ENCODE data around the gene SPR. TPM values are rescaled to one million over a fixed set of nuclear protein-coding genes. Genes with fewer than 3 reads are reported as not detected.

Gene SPR
- total and polyA plus RNA-seq, 2 of the 13 experiments (the other 11 are each of a cell fraction or from before 2014, with no cell fraction given), result 34.0 to 96.0 TPM

GRCh38 chr2:72883356-72883962 lies 3.7 kb upstream of the SPR start (continued):
- TF ChIP-seq, protein P1, sequence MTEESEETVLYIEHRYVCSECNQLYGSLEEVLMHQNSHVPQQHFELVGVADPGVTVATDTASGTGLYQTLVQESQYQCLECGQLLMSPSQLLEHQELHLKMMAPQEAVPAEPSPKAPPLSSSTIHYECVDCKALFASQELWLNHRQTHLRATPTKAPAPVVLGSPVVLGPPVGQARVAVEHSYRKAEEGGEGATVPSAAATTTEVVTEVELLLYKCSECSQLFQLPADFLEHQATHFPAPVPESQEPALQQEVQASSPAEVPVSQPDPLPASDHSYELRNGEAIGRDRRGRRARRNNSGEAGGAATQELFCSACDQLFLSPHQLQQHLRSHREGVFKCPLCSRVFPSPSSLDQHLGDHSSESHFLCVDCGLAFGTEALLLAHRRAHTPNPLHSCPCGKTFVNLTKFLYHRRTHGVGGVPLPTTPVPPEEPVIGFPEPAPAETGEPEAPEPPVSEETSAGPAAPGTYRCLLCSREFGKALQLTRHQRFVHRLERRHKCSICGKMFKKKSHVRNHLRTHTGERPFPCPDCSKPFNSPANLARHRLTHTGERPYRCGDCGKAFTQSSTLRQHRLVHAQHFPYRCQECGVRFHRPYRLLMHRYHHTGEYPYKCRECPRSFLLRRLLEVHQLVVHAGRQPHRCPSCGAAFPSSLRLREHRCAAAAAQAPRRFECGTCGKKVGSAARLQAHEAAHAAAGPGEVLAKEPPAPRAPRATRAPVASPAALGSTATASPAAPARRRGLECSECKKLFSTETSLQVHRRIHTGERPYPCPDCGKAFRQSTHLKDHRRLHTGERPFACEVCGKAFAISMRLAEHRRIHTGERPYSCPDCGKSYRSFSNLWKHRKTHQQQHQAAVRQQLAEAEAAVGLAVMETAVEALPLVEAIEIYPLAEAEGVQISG (CRISPR knock-in tag; IDR thresholded peaks at IDR 0.05), result peak; percentile 39; the same call in 1 of the 2 replicates
- TF ChIP-seq THYN1 (CRISPR knock-in tag; IDR thresholded peaks at IDR 0.05; ENCODE audit: borderline replicate concordance, low read depth), result no peak
- TF ChIP-seq E2F1 (CRISPR knock-in tag; IDR thresholded peaks at IDR 0.05), result 0 out of 2 replicates have a peak, but pooled peaks have one; percentile 32
- no peak for TF ChIP-seq XBP1 (CRISPR knock-in tag; IDR thresholded peaks at IDR 0.05)
- TF ChIP-seq SRSF9 (IDR thresholded peaks at IDR 0.05; ENCODE audit: borderline replicate concordance, insufficient read depth, low read depth, low read length, poor library complexity, severe bottlenecking), result no peak
- no peak for TF ChIP-seq ZNF570 (CRISPR knock-in tag; IDR thresholded peaks at IDR 0.05; ENCODE audit: borderline replicate concordance)
- no peak; the same call in 1 of the 2 replicates for TF ChIP-seq HOXA3 (CRISPR knock-in tag; IDR thresholded peaks at IDR 0.05)
- TF ChIP-seq, protein P2, sequence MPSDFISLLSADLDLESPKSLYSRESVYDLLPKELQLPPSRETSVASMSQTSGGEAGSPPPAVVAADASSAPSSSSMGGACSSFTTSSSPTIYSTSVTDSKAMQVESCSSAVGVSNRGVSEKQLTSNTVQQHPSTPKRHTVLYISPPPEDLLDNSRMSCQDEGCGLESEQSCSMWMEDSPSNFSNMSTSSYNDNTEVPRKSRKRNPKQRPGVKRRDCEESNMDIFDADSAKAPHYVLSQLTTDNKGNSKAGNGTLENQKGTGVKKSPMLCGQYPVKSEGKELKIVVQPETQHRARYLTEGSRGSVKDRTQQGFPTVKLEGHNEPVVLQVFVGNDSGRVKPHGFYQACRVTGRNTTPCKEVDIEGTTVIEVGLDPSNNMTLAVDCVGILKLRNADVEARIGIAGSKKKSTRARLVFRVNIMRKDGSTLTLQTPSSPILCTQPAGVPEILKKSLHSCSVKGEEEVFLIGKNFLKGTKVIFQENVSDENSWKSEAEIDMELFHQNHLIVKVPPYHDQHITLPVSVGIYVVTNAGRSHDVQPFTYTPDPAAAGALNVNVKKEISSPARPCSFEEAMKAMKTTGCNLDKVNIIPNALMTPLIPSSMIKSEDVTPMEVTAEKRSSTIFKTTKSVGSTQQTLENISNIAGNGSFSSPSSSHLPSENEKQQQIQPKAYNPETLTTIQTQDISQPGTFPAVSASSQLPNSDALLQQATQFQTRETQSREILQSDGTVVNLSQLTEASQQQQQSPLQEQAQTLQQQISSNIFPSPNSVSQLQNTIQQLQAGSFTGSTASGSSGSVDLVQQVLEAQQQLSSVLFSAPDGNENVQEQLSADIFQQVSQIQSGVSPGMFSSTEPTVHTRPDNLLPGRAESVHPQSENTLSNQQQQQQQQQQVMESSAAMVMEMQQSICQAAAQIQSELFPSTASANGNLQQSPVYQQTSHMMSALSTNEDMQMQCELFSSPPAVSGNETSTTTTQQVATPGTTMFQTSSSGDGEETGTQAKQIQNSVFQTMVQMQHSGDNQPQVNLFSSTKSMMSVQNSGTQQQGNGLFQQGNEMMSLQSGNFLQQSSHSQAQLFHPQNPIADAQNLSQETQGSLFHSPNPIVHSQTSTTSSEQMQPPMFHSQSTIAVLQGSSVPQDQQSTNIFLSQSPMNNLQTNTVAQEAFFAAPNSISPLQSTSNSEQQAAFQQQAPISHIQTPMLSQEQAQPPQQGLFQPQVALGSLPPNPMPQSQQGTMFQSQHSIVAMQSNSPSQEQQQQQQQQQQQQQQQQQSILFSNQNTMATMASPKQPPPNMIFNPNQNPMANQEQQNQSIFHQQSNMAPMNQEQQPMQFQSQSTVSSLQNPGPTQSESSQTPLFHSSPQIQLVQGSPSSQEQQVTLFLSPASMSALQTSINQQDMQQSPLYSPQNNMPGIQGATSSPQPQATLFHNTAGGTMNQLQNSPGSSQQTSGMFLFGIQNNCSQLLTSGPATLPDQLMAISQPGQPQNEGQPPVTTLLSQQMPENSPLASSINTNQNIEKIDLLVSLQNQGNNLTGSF (CRISPR knock-in tag; IDR thresholded peaks at IDR 0.05), result 0 out of 2 replicates have a peak, but pooled peaks have one; percentile 42
- no peak for TF ChIP-seq FOXK2 (IDR thresholded peaks at IDR 0.05)
- TF ChIP-seq FOXK1 (CRISPR knock-in tag; IDR thresholded peaks at IDR 0.05; ENCODE audit: borderline replicate concordance, low read depth), result peak; percentile 73; the same call in 1 of the 2 replicates
- no peak for TF ChIP-seq ZNF782 (CRISPR knock-in tag; IDR thresholded peaks at IDR 0.05; ENCODE audit: borderline replicate concordance)
- no peak for TF ChIP-seq PATZ1 (CRISPR knock-in tag; IDR thresholded peaks at IDR 0.05)
- TF ChIP-seq ZNF326 (CRISPR knock-in tag; IDR thresholded peaks at IDR 0.05; ENCODE audit: borderline replicate concordance), result no peak
- no peak for TF ChIP-seq CBFB (CRISPR knock-in tag; IDR thresholded peaks at IDR 0.05)
